Gastroesophageal sphincter (tissue), 3 donors: ENCODE measurements around the gene NR4A3.

ENCODE experiments used
- CTCF ChIP-seq, 4 experiments: fragments of 200-600 bp in 2 of 4; fragments of 450-650 bp in 2 of 4; sonication (generic) in 1 of 4; IDR thresholded peaks; one replicate each; pipeline ENCODE4 v1.5.1; 2017 to 2019; ENCODE audit warnings: antibody characterized with exemption in 4 of 4, mild to moderate bottlenecking in 2 of 4, moderate library complexity in 2 of 4
- EP300 ChIP-seq: sonication (generic); formaldehyde crosslinking; IDR thresholded peaks from one replicate; pipeline ENCODE4 v1.6.1; 2017; ENCODE audit warnings: antibody characterized with exemption, mild to moderate bottlenecking
- POLR2A ChIP-seq, 2 donors: fragments of 450-650 bp; IDR thresholded peaks; one replicate each; pipeline ENCODE4 v1.6.1; 2017; ENCODE audit warnings: antibody characterized with exemption in 2 of 2, mild to moderate bottlenecking in 2 of 2, moderate library complexity in 1 of 2
- POLR2AphosphoS5 ChIP-seq: sonication (generic); formaldehyde crosslinking; IDR thresholded peaks from one replicate; pipeline ENCODE4 v1.6.1; 2017; ENCODE audit warnings: antibody characterized with exemption

GRCh38 chr9:99848447-99848846 lies 26.8 kb downstream of the NR4A3 start:
- no peak for TF ChIP-seq POLR2A (IDR thresholded peaks at IDR 0.05)
- no peak for TF ChIP-seq POLR2AphosphoS5
- TF ChIP-seq CTCF (IDR thresholded peaks at IDR 0.05), result no peak
- TF ChIP-seq EP300, result no peak
